SK-N-MC (cell line): ENCODE results near the gene GADD45GIP1.
"Not testable (repeated sequence)": the region's sequence is repeated elsewhere in the genome, so short reads cannot be mapped to it uniquely, and the experiment has no call there.

Experiments used
- DNase-seq: peaks from one replicate; pipeline ENCODE4 v3.0.0-alpha.2; 2011; ENCODE audit warnings: low read depth, low spot score
- H3K27ac ChIP-seq: fragments of 200-600 bp; sonication (generic); 2 replicates; pipeline ENCODE4 v1.5.1; 2016; ENCODE audit warnings: mixed run types
- H3K36me3 ChIP-seq: fragments of 200-600 bp; sonication (generic); 2 replicates; pipeline ENCODE4 v1.6.1; 2017; ENCODE audit warnings: antibody characterized with exemption, low read length, mixed read lengths; ENCODE audit not compliant: insufficient read depth
- H3K4me3 ChIP-seq: fragments of 200-600 bp; sonication (generic); 2 replicates; pipeline ENCODE4 v1.5.1; 2016
- H3K9ac ChIP-seq: fragments of 200-600 bp; sonication (generic); 2 replicates; pipeline ENCODE4 v1.8.0; 2017; ENCODE audit warnings: mixed run types, mixed read lengths; ENCODE audit not compliant: insufficient read length
- H3K9me3 ChIP-seq: fragments of 200-600 bp; sonication (generic); 2 replicates; pipeline ENCODE4 v1.6.1; 2017; ENCODE audit warnings: low read depth, mild to moderate bottlenecking, antibody characterized with exemption, low read length, moderate library complexity, mixed read lengths
- EZH2 ChIP-seq: fragments of 200-600 bp; sonication (generic); IDR thresholded peaks from one replicate; pipeline ENCODE4 v1.6.1; 2017; ENCODE audit warnings: antibody characterized with exemption
- FOXP2 ChIP-seq: optimal IDR thresholded peaks from 2 replicates; pipeline ENCODE3; 2011; ENCODE audit warnings: mild to moderate bottlenecking, moderate library complexity; ENCODE audit not compliant: insufficient read depth; ENCODE audit errors: extremely low read length, control extremely low read depth
- POLR2AphosphoS5 ChIP-seq: IDR thresholded peaks from 2 replicates; pipeline ENCODE4 v1.6.1; 2012; ENCODE audit warnings: mild to moderate bottlenecking, low read depth, low read length, borderline replicate concordance

Gene GADD45GIP1

DNA sequence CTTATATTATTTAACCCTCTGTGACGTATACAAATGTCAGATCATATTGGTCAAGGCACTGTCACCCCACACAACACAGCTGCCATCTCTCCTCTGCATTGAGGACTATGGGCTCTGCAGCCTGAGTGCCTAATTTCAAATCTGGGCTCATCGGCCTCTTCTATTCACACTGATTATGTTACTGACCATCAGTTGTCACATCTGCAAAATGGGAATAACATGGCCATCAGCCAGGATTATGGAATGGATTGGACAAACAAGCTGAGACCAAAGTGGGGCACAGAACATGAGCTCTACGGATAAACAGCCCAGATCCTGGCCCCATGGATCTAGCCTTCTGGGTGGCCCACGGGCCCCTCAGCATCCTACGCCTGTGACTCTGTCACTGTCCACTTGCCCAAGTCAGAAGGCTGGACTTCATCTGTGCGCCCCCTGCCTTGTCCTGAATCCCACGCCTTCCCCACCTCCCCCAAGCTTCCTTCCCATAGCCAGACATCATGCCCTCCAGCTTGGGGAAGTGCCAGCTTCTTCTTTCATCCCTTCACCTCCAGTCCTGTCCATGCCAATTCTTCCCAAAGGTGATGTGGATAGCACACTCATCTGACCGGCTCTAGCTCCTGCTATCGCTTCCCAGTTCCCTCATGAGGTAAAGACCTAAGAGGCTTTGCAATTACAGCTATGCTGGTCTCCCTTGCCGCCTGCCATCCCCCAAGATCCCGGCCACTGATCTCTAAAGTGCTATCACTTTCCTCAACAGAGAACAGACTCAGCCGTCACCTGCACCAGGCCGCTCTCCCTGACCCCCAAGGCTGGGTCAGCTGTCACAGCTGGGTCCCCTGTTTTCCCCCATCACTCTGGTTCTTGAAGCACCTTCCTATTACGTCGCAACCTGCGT, 24.4 kb downstream of the GADD45GIP1 start:
- Histone ChIP-seq H3K27ac (peak overlapping the region; percentile 53; the same call in 1 of the 2 replicates), H3K36me3 (peaks cover 35% of the 10 kb centered on the region), H3K9me3 (no peaks in the 10 kb centered on the region), H3K9ac (peak overlapping the region; percentile 95), H3K4me3 (peak overlapping the region; percentile 100)
- DNase-seq, result no peak
- TF ChIP-seq POLR2AphosphoS5, result no peak
- no peak for TF ChIP-seq EZH2
- no peak for TF ChIP-seq FOXP2

DNA sequence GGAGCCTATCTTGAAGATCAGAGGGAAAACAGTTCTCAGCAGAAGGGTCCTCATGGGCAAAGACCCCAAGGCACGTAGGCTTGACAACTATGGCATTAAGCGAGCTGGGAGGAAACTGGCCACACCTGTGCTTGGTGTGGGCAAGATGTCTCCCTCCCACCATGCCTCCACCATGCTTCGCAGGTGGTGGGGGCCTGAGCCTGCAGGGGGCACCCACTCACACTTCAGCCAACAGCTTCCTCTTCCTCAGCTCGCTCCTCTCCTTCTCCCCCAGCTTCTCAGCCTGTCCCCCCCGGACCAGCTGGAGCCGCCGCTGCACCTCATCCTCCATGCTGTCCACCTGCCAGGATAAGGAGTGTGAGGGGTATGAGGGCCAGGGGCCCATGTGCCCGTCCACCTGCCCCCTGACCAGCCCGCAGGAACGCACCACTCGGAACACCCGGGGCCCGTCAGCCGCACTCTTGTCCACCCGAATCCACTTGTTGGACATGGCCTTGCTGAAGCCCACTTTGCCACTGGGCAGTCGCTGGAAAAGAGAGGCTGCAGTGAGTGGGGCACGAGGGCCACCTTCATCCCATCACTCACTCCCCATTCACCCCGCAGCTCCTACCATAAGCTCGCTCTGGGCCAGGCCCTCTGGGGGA, 26.9 kb downstream of the GADD45GIP1 start:
- Histone ChIP-seq H3K4me3 (no peak overlapping the region), H3K36me3 (peaks cover 48% of the 10 kb centered on the region), H3K9ac (no peak overlapping the region), H3K9me3 (no peaks in the 10 kb centered on the region), H3K27ac (no peak overlapping the region)
- TF ChIP-seq FOXP2 (no peak), POLR2AphosphoS5 (no peak), EZH2 (no peak)
- DNase-seq, result no peak

DNA sequence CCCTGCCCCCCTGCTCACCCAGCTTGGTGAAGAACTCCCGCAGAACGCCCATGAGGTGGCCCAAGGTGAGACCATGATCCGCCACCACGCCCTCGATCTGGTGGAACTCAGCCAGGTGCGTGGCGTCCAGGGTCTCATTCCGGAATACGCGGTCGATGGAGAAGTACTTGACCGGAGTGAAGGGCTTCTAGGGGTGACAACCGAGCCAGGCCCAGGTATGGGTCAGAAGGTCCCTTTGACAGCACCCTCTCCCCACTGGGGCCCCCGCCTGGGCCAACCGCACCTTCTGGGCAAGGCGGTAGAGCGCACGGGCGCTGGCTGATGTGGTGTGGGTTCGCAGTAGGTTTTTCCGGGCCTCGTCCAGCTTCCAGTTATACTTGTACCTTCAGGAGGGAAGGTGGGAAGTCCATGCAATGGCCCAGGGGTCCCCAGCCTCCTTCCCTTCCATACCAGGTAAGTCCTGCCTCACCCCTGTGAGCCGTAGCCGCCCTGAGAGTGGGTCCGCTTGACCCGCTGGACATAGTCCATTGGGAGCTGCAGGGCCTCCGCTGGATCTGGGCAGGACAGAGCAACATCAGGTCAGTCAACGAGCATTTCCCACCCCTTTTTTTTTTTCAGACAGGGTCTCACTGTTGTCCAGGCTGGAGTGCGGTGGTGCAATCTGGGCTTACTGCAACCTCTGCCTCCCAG, 32.3 kb downstream of the GADD45GIP1 start:
- Histone ChIP-seq H3K9ac (no peak overlapping the region), H3K36me3 (peaks cover 60% of the 10 kb centered on the region), H3K4me3 (no peak overlapping the region), H3K9me3 (no peaks in the 10 kb centered on the region), H3K27ac (no peak overlapping the region)
- DNase-seq, result no peak
- TF ChIP-seq POLR2AphosphoS5 (no peak), EZH2 (no peak), FOXP2 (no peak)

DNA sequence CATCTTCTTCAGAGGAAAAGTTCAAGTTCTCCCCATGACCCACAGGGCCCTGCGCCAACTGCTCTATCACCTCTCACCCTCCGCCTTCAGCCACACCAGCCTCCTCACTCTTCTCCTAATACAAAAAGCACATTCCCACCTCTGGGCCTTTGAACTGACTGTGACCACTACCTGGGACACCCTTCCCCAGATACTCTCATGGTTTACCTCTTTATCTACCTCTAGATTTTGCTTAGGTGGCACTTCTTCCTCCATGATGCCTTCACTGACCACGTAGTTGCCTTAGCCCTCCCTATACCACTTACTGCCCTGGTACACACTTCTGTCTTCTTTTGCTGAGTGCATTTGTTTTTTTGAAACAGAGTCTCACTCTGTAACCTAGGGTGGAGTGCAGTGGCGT, 34.1 kb downstream of the GADD45GIP1 start:
- Histone ChIP-seq H3K36me3 (peaks cover 43% of the 10 kb centered on the region), H3K9ac (no peak overlapping the region)

DNA sequence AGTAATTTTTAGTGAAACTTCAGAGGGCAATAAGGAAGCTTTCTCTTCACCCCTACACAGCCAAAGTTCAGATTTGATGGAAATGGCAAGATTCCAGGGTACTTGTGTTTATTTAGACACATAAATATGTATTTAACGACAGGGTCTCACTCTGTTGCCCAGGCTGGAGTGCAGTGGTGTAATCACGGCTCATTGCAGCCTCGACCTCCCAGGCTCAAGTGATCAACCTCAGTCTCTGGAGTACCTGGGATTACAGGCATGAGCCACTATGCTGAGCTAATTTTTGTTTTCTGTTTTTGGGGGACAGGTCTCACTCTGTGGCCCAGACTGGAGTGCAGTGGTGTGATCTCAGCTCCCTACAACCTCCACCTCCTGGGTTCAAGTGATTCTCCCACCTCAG, 36.0 kb downstream of the GADD45GIP1 start:
- Histone ChIP-seq H3K9me3 (no peaks in the 10 kb centered on the region), H3K27ac (peak overlapping the region; percentile 80), H3K36me3 (peaks cover 29% of the 10 kb centered on the region), H3K4me3 (no peak overlapping the region), H3K9ac (no peak overlapping the region)
- no peak for TF ChIP-seq FOXP2
- TF ChIP-seq POLR2AphosphoS5, result no peak
- no peak for TF ChIP-seq EZH2
- no peak for DNase-seq

More for the DNA sequence above, 34.1 kb downstream of the GADD45GIP1 start:
- no peaks in the 10 kb centered on the region for H3K9me3 ChIP-seq
- no peak for TF ChIP-seq FOXP2
- TF ChIP-seq EZH2, result no peak
- no peak for TF ChIP-seq POLR2AphosphoS5
- no peak for DNase-seq
- no peak overlapping the region for H3K4me3 ChIP-seq
- H3K27ac ChIP-seq, result no peak overlapping the region

DNA sequence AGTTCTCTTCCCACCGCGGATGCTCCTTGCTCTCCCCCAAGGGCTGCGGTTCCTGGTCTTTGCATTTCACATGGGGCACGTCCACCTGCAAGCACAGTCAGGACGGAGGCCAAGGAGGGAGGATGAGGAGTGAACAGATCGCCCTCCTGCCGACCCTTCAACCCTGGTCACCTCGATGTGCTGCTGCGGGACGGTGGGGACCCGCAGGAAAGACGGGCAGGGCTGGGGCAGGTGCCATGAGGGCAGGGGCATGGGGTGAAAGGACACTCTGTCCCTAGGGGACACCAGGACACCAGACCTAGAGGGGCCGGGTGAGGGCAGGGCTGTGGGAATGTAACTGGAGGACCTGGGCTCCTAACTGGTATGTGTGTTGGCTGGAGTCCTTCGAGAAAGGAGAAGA, 38.8 kb downstream of the GADD45GIP1 start:
- no peak for DNase-seq
- TF ChIP-seq POLR2AphosphoS5 (no peak), FOXP2 (no peak), EZH2 (no peak)
- Histone ChIP-seq H3K9ac (no peak overlapping the region), H3K9me3 (no peaks in the 10 kb centered on the region), H3K36me3 (peaks cover 11% of the 10 kb centered on the region), H3K4me3 (no peak overlapping the region), H3K27ac (no peak overlapping the region)

DNA sequence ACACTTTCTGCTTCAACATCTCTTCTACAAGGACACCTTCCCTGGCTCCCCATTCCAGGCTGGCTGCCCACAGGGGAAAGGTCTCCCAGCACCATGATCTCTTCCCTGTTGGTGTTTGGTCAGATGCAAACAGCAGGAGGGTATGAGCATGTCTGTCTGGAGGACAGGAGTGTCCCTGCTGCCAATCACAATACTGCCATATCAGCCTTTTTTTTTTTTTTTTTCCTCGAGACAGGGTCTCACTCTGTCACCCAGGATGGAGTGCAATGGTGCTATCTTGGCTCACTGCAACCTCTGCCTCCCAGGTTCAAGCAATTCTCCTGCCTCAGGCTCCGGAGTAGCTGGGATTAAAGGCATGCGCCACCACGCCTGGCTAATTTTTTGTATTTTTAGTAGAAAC, 41.2 kb downstream of the GADD45GIP1 start:
- not testable (repeated sequence) for H3K9ac ChIP-seq, DNase-seq, H3K36me3 ChIP-seq, H3K4me3 ChIP-seq, H3K27ac ChIP-seq, H3K9me3 ChIP-seq

DNA sequence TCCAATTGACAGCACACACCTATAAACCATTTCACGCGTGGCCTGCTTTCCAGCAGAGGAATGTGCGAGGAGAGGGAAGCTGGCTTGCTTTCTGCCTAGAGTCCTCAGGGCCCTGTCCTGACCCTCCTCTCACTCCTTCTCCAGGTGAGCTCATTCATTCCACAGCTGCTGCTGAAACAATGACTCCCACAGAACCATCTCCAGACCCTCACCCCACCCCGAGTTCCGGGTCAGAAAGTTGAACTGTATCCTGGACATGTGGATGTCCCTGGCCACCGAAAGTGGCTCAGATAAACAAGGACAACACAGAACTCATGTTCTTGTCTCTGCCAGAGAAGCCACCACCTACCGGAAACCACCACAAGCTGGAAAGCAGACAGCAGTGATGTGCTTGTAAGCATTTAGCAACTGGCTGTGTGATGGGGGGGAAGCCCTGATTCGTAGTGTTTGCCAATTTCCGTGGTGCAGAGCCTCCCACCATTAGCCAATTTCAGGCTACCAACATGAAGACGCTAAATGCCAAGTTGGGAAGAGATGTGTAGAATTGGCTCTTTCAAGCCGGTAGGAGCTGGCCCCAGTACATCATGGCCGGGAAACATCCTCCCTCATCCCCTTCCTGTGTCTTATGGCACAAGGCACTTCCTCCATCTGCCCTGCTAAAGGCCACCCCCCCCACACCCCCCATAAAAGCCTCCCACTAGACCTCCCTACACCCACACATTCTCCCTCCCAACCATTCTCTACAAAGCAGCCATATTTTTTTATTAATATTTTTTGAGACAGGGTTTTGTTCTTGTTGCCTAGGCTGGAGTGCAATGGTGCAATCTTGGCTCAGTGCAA, 43.0 kb downstream of the GADD45GIP1 start:
- TF ChIP-seq FOXP2 (no peak), POLR2AphosphoS5 (no peak), EZH2 (no peak)
- DNase-seq, result no peak
- Histone ChIP-seq H3K4me3 (no peak overlapping the region), H3K9ac (no peak overlapping the region), H3K9me3 (no peaks in the 10 kb centered on the region), H3K27ac (no peak overlapping the region), H3K36me3 (no peaks in the 10 kb centered on the region)
